Measurements from ENCODE around the gene JCAD. TPM values are rescaled to one million over a fixed set of nuclear protein-coding genes. Genes with fewer than 3 reads are reported as not detected.

Gene JCAD
- total and polyA plus RNA-seq, 10 of the 15 experiments (the other 5 are each of a cell fraction or from before 2014, with no cell fraction given) = 0.28 TPM; not detected in 9

DNA sequence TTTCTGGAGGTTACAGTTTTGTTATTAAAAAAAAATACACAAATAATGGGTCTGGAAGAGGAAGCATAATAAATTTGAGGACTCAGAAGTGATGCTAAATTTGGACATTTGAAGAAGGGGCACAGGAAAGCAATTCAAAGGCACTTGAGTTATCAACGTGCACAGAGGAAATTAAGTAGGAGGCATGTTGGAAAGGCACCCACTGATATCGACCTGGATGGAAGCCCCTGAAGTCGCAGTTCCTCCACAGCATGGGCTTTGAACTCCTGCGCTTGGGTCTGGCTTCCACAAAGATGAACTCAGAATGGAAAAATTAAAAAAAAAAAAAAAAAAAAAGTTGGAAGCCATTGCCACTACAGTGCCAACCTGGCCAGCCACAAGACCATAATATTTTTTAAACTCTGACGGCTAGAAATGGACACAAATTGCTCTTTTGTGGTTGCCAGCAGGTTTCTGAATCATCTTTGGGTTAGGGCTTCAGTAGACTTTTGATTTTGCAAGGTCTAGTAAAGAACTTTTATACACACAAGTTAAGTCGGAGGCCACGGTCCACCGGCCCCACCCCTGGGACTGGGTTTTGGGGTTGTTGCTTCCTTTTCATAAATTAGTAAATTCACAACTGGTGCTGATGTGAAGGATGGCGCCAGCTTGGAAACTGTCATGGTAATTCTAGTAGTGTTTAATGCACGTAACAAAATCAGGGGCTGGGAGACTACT, 21.6 kb downstream of the JCAD start:
- Histone ChIP-seq H3K36me3 (ENCODE audit: control insufficient read depth in 2 of 2, insufficient read depth in 2 of 2, low read length in 1 of 2) (no peaks in the 10 kb centered on the region), H3K9me3 (replicated peaks; ENCODE audit: control insufficient read depth, insufficient read depth, low read length) (no peaks in the 10 kb centered on the region), H3K9ac (ENCODE audit: control insufficient read depth, insufficient read depth, low read length) (no peak overlapping the region), H3K4me3 (no peak overlapping the region), H2AFZ (ENCODE audit: control insufficient read depth, low read depth, low read length) (no peak overlapping the region), H3K79me2 (ENCODE audit: control insufficient read depth, insufficient read depth, low read length) (no peaks in the 10 kb centered on the region), H3K4me1 (ENCODE audit: control insufficient read depth, insufficient read depth, low read length) (peaks cover 4% of the 10 kb centered on the region; the same call in 1 of the 2 replicates), H4K20me1 (ENCODE audit: control insufficient read depth, insufficient read depth) (no peaks in the 10 kb centered on the region), H3K27me3 (replicated peaks in 1 of 2; ENCODE audit: control insufficient read depth in 2 of 2, insufficient read depth in 2 of 2, low read length in 1 of 2) (peaks cover 0 to 2% of the 10 kb centered on the region in 2 experiments; a peak in 2 of 4 replicates), H3K27ac (ENCODE audit: control insufficient read depth, insufficient read depth) (no peak overlapping the region), H3K4me2 (ENCODE audit: control insufficient read depth, insufficient read depth) (no peak overlapping the region)
- WGBS (ENCODE audit: insufficient coverage, insufficient replicate concordance, low lambda C conversion rate, missing lambda C conversion rate) = 2% methylated on average over 10 of the region's 10 CpGs
- intact Hi-C loops (cut with micrococcal nuclease; ENCODE audit: unreplicated experiment) = no loop called here
- in situ Hi-C loops (cut with MboI) = no loop called here
- POLR2A ChIA-PET = no interaction called here
- CTCF ChIA-PET = interaction anchor here (0.6 kb wide), 1 partner anchor 24 kb away, joined by 3 read pairs; no protein-coding TSS in a partner anchor
- ATAC-seq (no peak), DNase-seq (ENCODE audit: low read depth, low spot score) (no peak), FAIRE-seq (no peak)
- no peak for TF ChIP-seq PAX5 (IDR thresholded peaks at IDR 0.05; ENCODE audit: borderline replicate concordance, low read depth, low read length)
- no peak for TF ChIP-seq TCF7 (IDR thresholded peaks at IDR 0.05; ENCODE audit: borderline replicate concordance)
- TF ChIP-seq, protein P1, sequence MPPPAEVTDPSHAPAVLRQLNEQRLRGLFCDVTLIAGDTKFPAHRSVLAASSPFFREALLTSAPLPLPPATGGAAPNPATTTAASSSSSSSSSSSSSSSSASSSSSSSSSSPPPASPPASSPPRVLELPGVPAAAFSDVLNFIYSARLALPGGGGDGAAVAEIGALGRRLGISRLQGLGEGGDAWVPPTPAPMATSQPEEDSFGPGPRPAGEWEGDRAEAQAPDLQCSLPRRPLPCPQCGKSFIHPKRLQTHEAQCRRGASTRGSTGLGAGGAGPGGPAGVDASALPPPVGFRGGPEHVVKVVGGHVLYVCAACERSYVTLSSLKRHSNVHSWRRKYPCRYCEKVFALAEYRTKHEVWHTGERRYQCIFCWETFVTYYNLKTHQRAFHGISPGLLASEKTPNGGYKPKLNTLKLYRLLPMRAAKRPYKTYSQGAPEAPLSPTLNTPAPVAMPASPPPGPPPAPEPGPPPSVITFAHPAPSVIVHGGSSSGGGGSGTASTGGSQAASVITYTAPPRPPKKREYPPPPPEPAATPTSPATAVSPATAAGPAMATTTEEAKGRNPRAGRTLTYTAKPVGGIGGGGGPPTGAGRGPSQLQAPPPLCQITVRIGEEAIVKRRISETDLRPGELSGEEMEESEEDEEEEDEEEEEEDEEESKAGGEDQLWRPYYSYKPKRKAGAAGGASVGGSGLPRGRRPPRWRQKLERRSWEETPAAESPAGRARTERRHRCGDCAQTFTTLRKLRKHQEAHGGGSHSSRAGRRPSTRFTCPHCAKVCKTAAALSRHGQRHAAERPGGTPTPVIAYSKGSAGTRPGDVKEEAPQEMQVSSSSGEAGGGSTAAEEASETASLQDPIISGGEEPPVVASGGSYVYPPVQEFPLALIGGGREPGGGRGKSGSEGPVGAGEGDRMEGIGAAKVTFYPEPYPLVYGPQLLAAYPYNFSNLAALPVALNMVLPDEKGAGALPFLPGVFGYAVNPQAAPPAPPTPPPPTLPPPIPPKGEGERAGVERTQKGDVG (CRISPR knock-in tag; IDR thresholded peaks at IDR 0.05) = no peak
- TF ChIP-seq NFYA (IDR thresholded peaks at IDR 0.05; ENCODE audit: borderline replicate concordance, low read depth, low read length) = no peak
- no peak for TF ChIP-seq STAT3 (IDR thresholded peaks at IDR 0.05; ENCODE audit: low read depth, low read length)
- no peak for TF ChIP-seq KLF5 (IDR thresholded peaks at IDR 0.05; ENCODE audit: partially characterized antibody)
- TF ChIP-seq, protein P2, sequence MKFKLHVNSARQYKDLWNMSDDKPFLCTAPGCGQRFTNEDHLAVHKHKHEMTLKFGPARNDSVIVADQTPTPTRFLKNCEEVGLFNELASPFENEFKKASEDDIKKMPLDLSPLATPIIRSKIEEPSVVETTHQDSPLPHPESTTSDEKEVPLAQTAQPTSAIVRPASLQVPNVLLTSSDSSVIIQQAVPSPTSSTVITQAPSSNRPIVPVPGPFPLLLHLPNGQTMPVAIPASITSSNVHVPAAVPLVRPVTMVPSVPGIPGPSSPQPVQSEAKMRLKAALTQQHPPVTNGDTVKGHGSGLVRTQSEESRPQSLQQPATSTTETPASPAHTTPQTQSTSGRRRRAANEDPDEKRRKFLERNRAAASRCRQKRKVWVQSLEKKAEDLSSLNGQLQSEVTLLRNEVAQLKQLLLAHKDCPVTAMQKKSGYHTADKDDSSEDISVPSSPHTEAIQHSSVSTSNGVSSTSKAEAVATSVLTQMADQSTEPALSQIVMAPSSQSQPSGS (IDR thresholded peaks at IDR 0.05; ENCODE audit: low read length) = no peak
- TF ChIP-seq, protein P3, sequence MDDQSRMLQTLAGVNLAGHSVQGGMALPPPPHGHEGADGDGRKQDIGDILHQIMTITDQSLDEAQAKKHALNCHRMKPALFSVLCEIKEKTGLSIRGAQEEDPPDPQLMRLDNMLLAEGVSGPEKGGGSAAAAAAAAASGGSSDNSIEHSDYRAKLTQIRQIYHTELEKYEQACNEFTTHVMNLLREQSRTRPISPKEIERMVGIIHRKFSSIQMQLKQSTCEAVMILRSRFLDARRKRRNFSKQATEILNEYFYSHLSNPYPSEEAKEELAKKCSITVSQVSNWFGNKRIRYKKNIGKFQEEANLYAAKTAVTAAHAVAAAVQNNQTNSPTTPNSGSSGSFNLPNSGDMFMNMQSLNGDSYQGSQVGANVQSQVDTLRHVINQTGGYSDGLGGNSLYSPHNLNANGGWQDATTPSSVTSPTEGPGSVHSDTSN (IDR thresholded peaks at IDR 0.05; ENCODE audit: insufficient replicate concordance, low read depth, low read length) = no peak
- no peak for TF ChIP-seq ATF7 (IDR thresholded peaks at IDR 0.05; ENCODE audit: low read depth)
- TF ChIP-seq MEF2B (IDR thresholded peaks at IDR 0.05; ENCODE audit: partially characterized antibody, poor library complexity, severe bottlenecking) = no peak
- no peak for TF ChIP-seq SMARCA5 (IDR thresholded peaks at IDR 0.05)
- TF ChIP-seq, protein P4, sequence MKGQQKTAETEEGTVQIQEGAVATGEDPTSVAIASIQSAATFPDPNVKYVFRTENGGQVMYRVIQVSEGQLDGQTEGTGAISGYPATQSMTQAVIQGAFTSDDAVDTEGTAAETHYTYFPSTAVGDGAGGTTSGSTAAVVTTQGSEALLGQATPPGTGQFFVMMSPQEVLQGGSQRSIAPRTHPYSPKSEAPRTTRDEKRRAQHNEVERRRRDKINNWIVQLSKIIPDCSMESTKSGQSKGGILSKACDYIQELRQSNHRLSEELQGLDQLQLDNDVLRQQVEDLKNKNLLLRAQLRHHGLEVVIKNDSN (IDR thresholded peaks at IDR 0.05; ENCODE audit: borderline replicate concordance, extremely low read length, insufficient read depth, low read depth, low read length) = no peak
- no peak for TF ChIP-seq CBX3 (IDR thresholded peaks at IDR 0.05; ENCODE audit: borderline replicate concordance, low read depth)
- TF ChIP-seq JUNB (IDR thresholded peaks at IDR 0.05) = no peak
- no peak for TF ChIP-seq CREB1 (IDR thresholded peaks at IDR 0.05; ENCODE audit: low read depth)
- SMC1A ChIA-PET (ENCODE audit: uncharacterized antibody, unreplicated experiment) = no interaction called here
- BruUV-seq (replicated peaks) = no TSS peak
- RAD21 ChIA-PET (ENCODE audit: unreplicated experiment) = no interaction called here

All from GM12878 (cell line).